Measurements from ENCODE around the gene RPS27.

GRCh38 chr1:153959454-153959853 is 31.1 kb upstream of the RPS27 start:
- TF ChIP-seq CTCF (IDR thresholded peaks at IDR 0.05; ENCODE audit: insufficient read depth, low read depth, low read length), result no peak
- no peak for TF ChIP-seq EZH2 (IDR thresholded peaks at IDR 0.05; ENCODE audit: insufficient read depth, low read length)

All from astrocyte (in vitro differentiated cells and primary cell).